HepG2 (cell line): ENCODE measurements around the gene SLC22A7. TPM values are rescaled to one million over a fixed set of nuclear protein-coding genes. Genes with fewer than 3 reads are reported as not detected.

ENCODE experiments used
- DPF2 ChIP-seq: sonication (generic); formaldehyde crosslinking; IDR thresholded peaks from 2 replicates; pipeline ENCODE4 v1.4.0; 2020; ENCODE audit warnings: mild to moderate bottlenecking, low read depth, missing genetic modification reagents, borderline replicate concordance
- ELK4 ChIP-seq: sonication (generic); formaldehyde crosslinking; IDR thresholded peaks from 2 replicates; pipeline ENCODE4 v1.9.0; 2021; ENCODE audit warnings: missing genetic modification reagents, borderline replicate concordance
- GLMP ChIP-seq: sonication (generic); formaldehyde crosslinking; IDR thresholded peaks from 2 replicates; pipeline ENCODE4 v1.9.0; 2021; ENCODE audit warnings: missing genetic modification reagents, mild to moderate bottlenecking, borderline replicate concordance
- HNF4A ChIP-seq: sonication (generic); formaldehyde crosslinking; IDR thresholded peaks from 2 replicates; pipeline ENCODE4 v1.4.0; 2020; ENCODE audit warnings: missing genetic modification reagents
- IRF9 ChIP-seq: sonication (generic); formaldehyde crosslinking; IDR thresholded peaks from 2 replicates; pipeline ENCODE4 v1.8.0; 2022; ENCODE audit warnings: missing genetic modification reagents, mild to moderate bottlenecking, borderline replicate concordance
- MATR3 ChIP-seq: sonication (generic); formaldehyde crosslinking; IDR thresholded peaks from 2 replicates; pipeline ENCODE4 v1.4.0; 2020; ENCODE audit warnings: missing genetic modification reagents
- PLRG1 ChIP-seq: fragments of 450-650 bp; conservative IDR thresholded peaks from 2 replicates; pipeline ENCODE4 v1.6.1; 2016
- RXRB ChIP-seq: IDR thresholded peaks from 2 replicates; pipeline ENCODE4 v1.6.1; 2016; ENCODE audit warnings: borderline replicate concordance, missing genetic modification reagents, missing compliant biosample characterization
- SMC3 ChIP-seq: IDR thresholded peaks from 2 replicates; pipeline ENCODE4 v1.6.1; 2011; ENCODE audit warnings: low read length, improper control_type of control experiment
- TBP ChIP-seq: sonication (generic); formaldehyde crosslinking; IDR thresholded peaks from 2 replicates; pipeline ENCODE4 v1.5.0; 2020; ENCODE audit warnings: missing genetic modification reagents
- ZBTB25 ChIP-seq: IDR thresholded peaks from 2 replicates; pipeline ENCODE4 v1.6.1; 2018; ENCODE audit warnings: missing genetic modification reagents
- ZBTB42 ChIP-seq: sonication (generic); formaldehyde crosslinking; IDR thresholded peaks from 2 replicates; pipeline ENCODE4 v1.5.0; 2020; ENCODE audit warnings: mild to moderate bottlenecking, missing genetic modification reagents
- ZFY ChIP-seq: sonication (generic); formaldehyde crosslinking; IDR thresholded peaks from 2 replicates; pipeline ENCODE4 v1.4.0; 2020; ENCODE audit warnings: missing genetic modification reagents
- ZNF230 ChIP-seq: sonication (generic); formaldehyde crosslinking; IDR thresholded peaks from 2 replicates; pipeline ENCODE4 v1.4.0; 2020; ENCODE audit warnings: mild to moderate bottlenecking, missing genetic modification reagents
- ZNF510 ChIP-seq: sonication (generic); formaldehyde crosslinking; IDR thresholded peaks from 2 replicates; pipeline ENCODE4 v1.4.0; 2020; ENCODE audit warnings: low read depth, mild to moderate bottlenecking, missing genetic modification reagents
- ZNF563 ChIP-seq: sonication (generic); formaldehyde crosslinking; IDR thresholded peaks from 2 replicates; pipeline ENCODE4 v1.8.0; 2022; ENCODE audit warnings: mild to moderate bottlenecking, moderate library complexity, missing genetic modification reagents
- ZNF768 ChIP-seq: sonication (generic); formaldehyde crosslinking; IDR thresholded peaks from 2 replicates; pipeline ENCODE4 v1.4.0; 2020; ENCODE audit warnings: missing genetic modification reagents
- polyA plus RNA-seq, 8 experiments: library from polyadenylated mRNA; depleted of rRNA in 3 of 8; stranded (reverse) in 7 of 8; unstranded in 1 of 8; fragments of >200 nt; fragmentation: Illumina TruSeq in 4 of 8; extraction: Trizol in 4 of 8; gene quantifications; 2 replicates each; pipeline versions ENCODE4 v1.2.1 to v1.2.3, GENCODE V29; 2011 to 2016; ENCODE audit warnings: low read depth in 4 of 8, missing spikeins in 1 of 8, mixed read lengths in 1 of 8; ENCODE audit not compliant: insufficient read depth in 1 of 8
- total RNA-seq, 5 experiments: library from RNA; depleted of rRNA; stranded (reverse); fragments of >200 nt; fragmentation: Illumina TruSeq; extraction: Trizol; gene quantifications; 2 replicates each; pipeline ENCODE4 v1.2.3, GENCODE V29; 2016; ENCODE audit warnings: low read depth in 1 of 5
- TF ChIP-seq, protein P1 (sequence below): sonication (generic); formaldehyde crosslinking; IDR thresholded peaks from 2 replicates; pipeline ENCODE4 v1.5.1; 2020; ENCODE audit warnings: mild to moderate bottlenecking, missing genetic modification reagents
- TF ChIP-seq, protein P2 (sequence below): sonication (generic); formaldehyde crosslinking; conservative IDR thresholded peaks from 2 replicates; pipeline ENCODE4 v1.4.0; 2020; ENCODE audit warnings: missing genetic modification reagents
- TF ChIP-seq, protein P3 (sequence below): sonication (generic); formaldehyde crosslinking; conservative IDR thresholded peaks from 2 replicates; pipeline ENCODE4 v1.8.0; 2022; ENCODE audit warnings: low read depth, missing genetic modification reagents

Gene SLC22A7
- total and polyA plus RNA-seq, 2 of the 13 experiments (the other 11 are each of a cell fraction or from before 2014, with no cell fraction given), result 5.3 to 22.6 TPM

- TF ChIP-seq, protein P1, sequence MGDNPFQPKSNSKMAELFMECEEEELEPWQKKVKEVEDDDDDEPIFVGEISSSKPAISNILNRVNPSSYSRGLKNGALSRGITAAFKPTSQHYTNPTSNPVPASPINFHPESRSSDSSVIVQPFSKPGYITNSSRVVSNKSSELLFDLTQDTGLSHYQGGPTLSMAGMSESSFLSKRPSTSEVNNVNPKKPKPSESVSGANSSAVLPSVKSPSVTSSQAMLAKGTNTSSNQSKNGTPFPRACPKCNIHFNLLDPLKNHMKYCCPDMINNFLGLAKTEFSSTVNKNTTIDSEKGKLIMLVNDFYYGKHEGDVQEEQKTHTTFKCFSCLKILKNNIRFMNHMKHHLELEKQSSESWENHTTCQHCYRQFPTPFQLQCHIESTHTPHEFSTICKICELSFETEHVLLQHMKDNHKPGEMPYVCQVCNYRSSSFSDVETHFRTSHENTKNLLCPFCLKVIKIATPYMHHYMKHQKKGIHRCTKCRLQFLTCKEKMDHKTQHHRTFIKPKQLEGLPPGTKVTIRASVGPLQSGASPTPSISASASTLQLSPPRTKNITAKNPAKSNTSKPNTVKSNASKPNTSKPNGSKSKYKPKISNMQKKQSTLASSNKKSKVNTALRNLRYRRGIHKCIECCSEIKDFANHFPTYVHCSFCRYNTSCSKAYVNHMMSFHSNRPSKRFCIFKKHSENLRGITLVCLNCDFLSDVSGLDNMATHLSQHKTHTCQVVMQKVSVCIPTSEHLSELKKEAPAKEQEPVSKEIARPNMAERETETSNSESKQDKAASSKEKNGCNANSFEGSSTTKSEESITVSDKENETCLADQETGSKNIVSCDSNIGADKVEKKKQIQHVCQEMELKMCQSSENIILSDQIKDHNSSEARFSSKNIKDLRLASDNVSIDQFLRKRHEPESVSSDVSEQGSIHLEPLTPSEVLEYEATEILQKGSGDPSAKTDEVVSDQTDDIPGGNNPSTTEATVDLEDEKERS (CRISPR knock-in tag), result no peak
- no peak for TF ChIP-seq ZBTB25
- TF ChIP-seq ZBTB42 (CRISPR knock-in tag), result 0 out of 2 replicates have a peak, but pooled peaks have one; percentile 63
- TF ChIP-seq MATR3, result no peak
- no peak for TF ChIP-seq IRF9 (CRISPR knock-in tag)
- TF ChIP-seq, protein P2, sequence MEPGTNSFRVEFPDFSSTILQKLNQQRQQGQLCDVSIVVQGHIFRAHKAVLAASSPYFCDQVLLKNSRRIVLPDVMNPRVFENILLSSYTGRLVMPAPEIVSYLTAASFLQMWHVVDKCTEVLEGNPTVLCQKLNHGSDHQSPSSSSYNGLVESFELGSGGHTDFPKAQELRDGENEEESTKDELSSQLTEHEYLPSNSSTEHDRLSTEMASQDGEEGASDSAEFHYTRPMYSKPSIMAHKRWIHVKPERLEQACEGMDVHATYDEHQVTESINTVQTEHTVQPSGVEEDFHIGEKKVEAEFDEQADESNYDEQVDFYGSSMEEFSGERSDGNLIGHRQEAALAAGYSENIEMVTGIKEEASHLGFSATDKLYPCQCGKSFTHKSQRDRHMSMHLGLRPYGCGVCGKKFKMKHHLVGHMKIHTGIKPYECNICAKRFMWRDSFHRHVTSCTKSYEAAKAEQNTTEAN, result no peak
- TF ChIP-seq, protein P3, sequence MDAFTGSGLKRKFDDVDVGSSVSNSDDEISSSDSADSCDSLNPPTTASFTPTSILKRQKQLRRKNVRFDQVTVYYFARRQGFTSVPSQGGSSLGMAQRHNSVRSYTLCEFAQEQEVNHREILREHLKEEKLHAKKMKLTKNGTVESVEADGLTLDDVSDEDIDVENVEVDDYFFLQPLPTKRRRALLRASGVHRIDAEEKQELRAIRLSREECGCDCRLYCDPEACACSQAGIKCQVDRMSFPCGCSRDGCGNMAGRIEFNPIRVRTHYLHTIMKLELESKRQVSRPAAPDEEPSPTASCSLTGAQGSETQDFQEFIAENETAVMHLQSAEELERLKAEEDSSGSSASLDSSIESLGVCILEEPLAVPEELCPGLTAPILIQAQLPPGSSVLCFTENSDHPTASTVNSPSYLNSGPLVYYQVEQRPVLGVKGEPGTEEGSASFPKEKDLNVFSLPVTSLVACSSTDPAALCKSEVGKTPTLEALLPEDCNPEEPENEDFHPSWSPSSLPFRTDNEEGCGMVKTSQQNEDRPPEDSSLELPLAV (CRISPR knock-in tag), result no peak
- TF ChIP-seq ELK4 (CRISPR knock-in tag), result no peak
- TF ChIP-seq ZFY, result 0 out of 2 replicates have a peak, but pooled peaks have one; percentile 19
- no peak for TF ChIP-seq ZNF510 (CRISPR knock-in tag)
- no peak for TF ChIP-seq PLRG1
- TF ChIP-seq SMC3, result no peak
- no peak for TF ChIP-seq ZNF768 (CRISPR knock-in tag)
- TF ChIP-seq ZNF230 (CRISPR knock-in tag), result no peak
- TF ChIP-seq RXRB (CRISPR knock-in tag), result peak; percentile 28; the same call in 1 of the 2 replicates
- TF ChIP-seq GLMP (CRISPR knock-in tag), result no peak
- TF ChIP-seq HNF4A, result 0 out of 2 replicates have a peak, but pooled peaks have one; percentile 15
- TF ChIP-seq DPF2 (CRISPR knock-in tag), result no peak
- TF ChIP-seq ZNF563 (CRISPR knock-in tag), result no peak
- TF ChIP-seq TBP (CRISPR knock-in tag), result no peak
Observed at GRCh38 chr6:43273707-43274106, 24.4 kb upstream of the SLC22A7 start (continued).
